HCT116 (cell line): ENCODE results near the gene FAM117A. TPM values are rescaled to one million over a fixed set of nuclear protein-coding genes. Genes with fewer than 3 reads are reported as not detected.

Experiments
- ATAC-seq: fragments of 200-7000 bp; cut with Tn5 transposase; 2 replicates; pipeline ENCODE4 v1.9.1; 2020; ENCODE audit warnings: mild to moderate bottlenecking, moderate library complexity
- BruUV-seq: library from RNA; stranded (reverse); fragments of 400-500 nt; replicated peaks from 2 replicates; lab custom pipeline; 2021; lab: Mats Ljungman, UMichigan
- CTCF ChIA-PET: fragments of 300-600 bp; sonication (Branson Sonifier 250); formaldehyde crosslinking; loops from one replicate; lab custom pipeline; 2021; ENCODE audit warnings: antibody characterized with exemption; lab: Charles Lee
- POLR2A ChIA-PET: fragments of 300-600, 350-600 bp; sonication (Branson Sonifier 250); formaldehyde crosslinking; loops from one replicate; lab custom pipeline; 2021; ENCODE audit warnings: antibody characterized with exemption; lab: Charles Lee
- RAD21 ChIA-PET, 2 experiments: fragments of 300-600 bp; sonication (Branson Sonifier 250); formaldehyde crosslinking; loops; one replicate each; lab custom pipeline; 2023; ENCODE audit warnings: low total read pairs in 2 of 2; ENCODE audit not compliant: uncharacterized antibody in 2 of 2, unreplicated experiment in 2 of 2, low non-redundant PET in 1 of 2; lab: Charles Lee
- DNase-seq: peaks from one replicate; pipeline ENCODE4 v3.0.0-alpha.2; 2010; ENCODE audit warnings: low read depth, low spot score
- H2AFZ ChIP-seq: fragments of 200-600 bp; shearing (Covaris generic), sonication (generic); 2 replicates; pipeline ENCODE4 v1.6.1; 2017; ENCODE audit warnings: low read depth, mixed run types, mixed read lengths, antibody characterized with exemption, low read length; ENCODE audit not compliant: poor library complexity, severe bottlenecking
- H3K27ac ChIP-seq: 2 replicates; pipeline ENCODE4 v1.5.1; 2012; ENCODE audit warnings: low read depth, low read length
- H3K27me3 ChIP-seq: fragments of 200-600 bp; sonication (generic); 2 replicates; pipeline ENCODE4 v1.6.1; 2016; ENCODE audit warnings: mixed run types, low read length, mixed read lengths; ENCODE audit not compliant: insufficient read depth
- H3K36me3 ChIP-seq, 2 experiments: fragments of 200-500 bp in 1 of 2; fragments of 200-600 bp in 1 of 2; sonication (Bioruptor generic) in 1 of 2; sonication (generic) in 1 of 2; 2 replicates each; pipeline versions ENCODE4 v1.5.1 to v1.6.1; 2014 to 2016; ENCODE audit warnings: low read length in 2 of 2, inconsistent platforms in 1 of 2, mixed read lengths in 1 of 2, mixed run types in 1 of 2; ENCODE audit not compliant: insufficient read depth in 2 of 2, control insufficient read depth in 1 of 2
- H3K4me1 ChIP-seq, 2 experiments: fragments of 200-600 bp in 1 of 2; sonication (generic) in 1 of 2; 2 replicates each; pipeline versions ENCODE4 v1.5.1 to v1.6.1; 2012 to 2017; ENCODE audit warnings: low read length in 2 of 2, inconsistent platforms in 1 of 2, mild to moderate bottlenecking in 1 of 2, mixed read lengths in 1 of 2, mixed run types in 1 of 2, moderate library complexity in 1 of 2; ENCODE audit not compliant: insufficient read depth in 2 of 2, control insufficient read depth in 1 of 2
- H3K4me2 ChIP-seq: fragments of 200-600 bp; sonication (generic); 2 replicates; pipeline ENCODE4 v1.6.1; 2017; ENCODE audit warnings: mixed run types, low read length, mixed read lengths
- H3K4me3 ChIP-seq, 2 experiments: fragments of 200-600 bp in 1 of 2; sonication (generic) in 1 of 2; replicated peaks in 1 of 2; 2 replicates each; pipeline ENCODE4 v1.5.1; 2011 to 2016; ENCODE audit warnings: low read length in 2 of 2, control low read depth in 1 of 2, low read depth in 1 of 2, mild to moderate bottlenecking in 1 of 2, mixed read lengths in 1 of 2, mixed run types in 1 of 2
- H3K79me2 ChIP-seq: fragments of 200-600 bp; sonication (generic); 2 replicates; pipeline ENCODE4 v1.6.1; 2017; ENCODE audit warnings: mild to moderate bottlenecking, mixed run types, low read length, moderate library complexity, mixed read lengths; ENCODE audit not compliant: insufficient read depth
- H3K9ac ChIP-seq: fragments of 200-600 bp; sonication (generic); 2 replicates; pipeline ENCODE4 v1.6.1; 2016; ENCODE audit warnings: low read length, mixed read lengths
- H3K9me2 ChIP-seq: fragments of 200-600 bp; sonication (generic), shearing (Covaris generic); 2 replicates; pipeline ENCODE4 v1.6.1; 2017; ENCODE audit warnings: mixed run types, mild to moderate bottlenecking, moderate library complexity; ENCODE audit not compliant: insufficient read depth
- H3K9me3 ChIP-seq, 2 experiments: fragments of 200-500 bp in 1 of 2; fragments of 200-600 bp in 1 of 2; sonication (Bioruptor generic) in 1 of 2; sonication (generic) in 1 of 2; 2 replicates each; pipeline ENCODE4 v1.6.1; 2014 to 2017; ENCODE audit warnings: low read length in 2 of 2, mixed read lengths in 2 of 2, inconsistent platforms in 1 of 2, low read depth in 1 of 2, mild to moderate bottlenecking in 1 of 2, mixed run types in 1 of 2, moderate library complexity in 1 of 2; ENCODE audit not compliant: control insufficient read depth in 1 of 2, insufficient read depth in 1 of 2
- H4K20me1 ChIP-seq: fragments of 200-600 bp; sonication (generic), shearing (Covaris generic); 2 replicates; pipeline ENCODE4 v1.6.1; 2017; ENCODE audit warnings: mixed run types, mild to moderate bottlenecking, moderate library complexity; ENCODE audit not compliant: insufficient read depth
- CBX3 ChIP-seq: IDR thresholded peaks from 2 replicates; pipeline ENCODE4 v1.6.1; 2012; ENCODE audit warnings: low read depth
- ELF1 ChIP-seq: IDR thresholded peaks from 2 replicates; pipeline ENCODE4 v1.6.1; 2012; ENCODE audit warnings: low read depth, borderline replicate concordance
- EZH2phosphoT487 ChIP-seq: fragments of 200-600 bp; IDR thresholded peaks from 2 replicates; pipeline ENCODE4 v1.6.1; 2018; ENCODE audit warnings: antibody characterized with exemption, borderline replicate concordance
- FOSL1 ChIP-seq: IDR thresholded peaks from 2 replicates; pipeline ENCODE4 v1.6.1; 2012; ENCODE audit warnings: low read depth
- REST ChIP-seq: IDR thresholded peaks from 2 replicates; pipeline ENCODE4 v1.6.1; 2012; ENCODE audit warnings: low read depth
- ZBTB33 ChIP-seq: IDR thresholded peaks from 2 replicates; pipeline ENCODE4 v1.6.1; 2011; ENCODE audit warnings: mild to moderate bottlenecking, low read length, moderate library complexity; ENCODE audit not compliant: insufficient replicate concordance; ENCODE audit errors: extremely low read depth
- intact Hi-C: fragments of 100-400 bp; cut with micrococcal nuclease; formaldehyde crosslinking; loops from 2 replicates; pipeline ENCODE4 v1.10.0; 2022
- total RNA-seq: library from RNA; stranded (reverse); gene quantifications from one replicate; pipeline ENCODE4 v1.2.1, GENCODE V29; 2021; ENCODE audit not compliant: unreplicated experiment
- TF ChIP-seq, protein P1 (sequence below): IDR thresholded peaks from 2 replicates; pipeline ENCODE4 v1.6.1; 2012
- TF ChIP-seq, protein P2 (sequence below): IDR thresholded peaks from 2 replicates; pipeline ENCODE4 v1.6.1; 2012
- TF ChIP-seq, protein P3 (sequence below), 3 experiments: fragments of 200-600 bp in 1 of 3; sonication (generic) in 1 of 3; IDR thresholded peaks in 2 of 3; conservative IDR thresholded peaks in 1 of 3; 2 replicates each; pipeline ENCODE4 v1.5.1; 2012 to 2017; ENCODE audit warnings: low read depth in 2 of 3, low read length in 2 of 3, antibody characterized with exemption in 1 of 3, borderline replicate concordance in 1 of 3, control low read depth in 1 of 3, mild to moderate bottlenecking in 1 of 3, mixed read lengths in 1 of 3, mixed run types in 1 of 3, moderate library complexity in 1 of 3; ENCODE audit not compliant: insufficient read depth in 1 of 3

FAM117A gene
- total RNA-seq, 1 experiment from 2014 or later: 12.8 TPM

DNA sequence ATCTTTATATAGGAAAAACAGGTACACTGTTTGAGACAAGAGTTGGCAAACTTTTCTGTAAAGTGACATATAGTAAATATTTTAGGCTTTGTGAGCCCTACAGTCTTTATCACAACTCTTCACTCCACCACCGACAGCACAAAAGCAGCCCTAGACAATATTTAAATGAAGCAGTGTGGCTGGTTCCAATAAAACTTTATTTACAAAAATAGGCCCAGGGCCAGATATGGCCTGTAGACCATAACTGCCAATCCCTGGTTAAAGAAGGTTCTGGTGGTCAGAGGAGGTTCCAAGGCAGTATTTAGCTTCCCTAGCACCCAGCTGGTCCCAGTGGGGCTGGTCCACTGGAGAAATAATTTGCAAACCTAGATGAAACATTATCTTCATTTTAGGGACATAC lies 3.6 kb downstream of the FAM117A start:
- Histone ChIP-seq H3K4me1 (peaks cover 8 to 12% of the 10 kb centered on the region in 2 experiments), H2AFZ (no peak overlapping the region), H3K4me3 (no peak overlapping the region), H3K4me2 (no peak overlapping the region), H4K20me1 (no peaks in the 10 kb centered on the region), H3K79me2 (no peaks in the 10 kb centered on the region), H3K27ac (no peak overlapping the region), H3K9me3 (no peaks in the 10 kb centered on the region), H3K36me3 (no peaks in the 10 kb centered on the region), H3K9ac (no peak overlapping the region), H3K9me2 (no peaks in the 10 kb centered on the region), H3K27me3 (no peaks in the 10 kb centered on the region; the same call in 1 of the 2 replicates)
- TF ChIP-seq EZH2phosphoT487 (no peak), REST (no peak), FOSL1 (no peak), ELF1 (no peak), CBX3 (no peak), ZBTB33 (no peak)
- TF ChIP-seq, protein P1, sequence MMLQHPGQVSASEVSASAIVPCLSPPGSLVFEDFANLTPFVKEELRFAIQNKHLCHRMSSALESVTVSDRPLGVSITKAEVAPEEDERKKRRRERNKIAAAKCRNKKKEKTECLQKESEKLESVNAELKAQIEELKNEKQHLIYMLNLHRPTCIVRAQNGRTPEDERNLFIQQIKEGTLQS: no peak
- TF ChIP-seq, protein P2, sequence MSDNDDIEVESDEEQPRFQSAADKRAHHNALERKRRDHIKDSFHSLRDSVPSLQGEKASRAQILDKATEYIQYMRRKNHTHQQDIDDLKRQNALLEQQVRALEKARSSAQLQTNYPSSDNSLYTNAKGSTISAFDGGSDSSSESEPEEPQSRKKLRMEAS: no peak
- TF ChIP-seq, protein P3, sequence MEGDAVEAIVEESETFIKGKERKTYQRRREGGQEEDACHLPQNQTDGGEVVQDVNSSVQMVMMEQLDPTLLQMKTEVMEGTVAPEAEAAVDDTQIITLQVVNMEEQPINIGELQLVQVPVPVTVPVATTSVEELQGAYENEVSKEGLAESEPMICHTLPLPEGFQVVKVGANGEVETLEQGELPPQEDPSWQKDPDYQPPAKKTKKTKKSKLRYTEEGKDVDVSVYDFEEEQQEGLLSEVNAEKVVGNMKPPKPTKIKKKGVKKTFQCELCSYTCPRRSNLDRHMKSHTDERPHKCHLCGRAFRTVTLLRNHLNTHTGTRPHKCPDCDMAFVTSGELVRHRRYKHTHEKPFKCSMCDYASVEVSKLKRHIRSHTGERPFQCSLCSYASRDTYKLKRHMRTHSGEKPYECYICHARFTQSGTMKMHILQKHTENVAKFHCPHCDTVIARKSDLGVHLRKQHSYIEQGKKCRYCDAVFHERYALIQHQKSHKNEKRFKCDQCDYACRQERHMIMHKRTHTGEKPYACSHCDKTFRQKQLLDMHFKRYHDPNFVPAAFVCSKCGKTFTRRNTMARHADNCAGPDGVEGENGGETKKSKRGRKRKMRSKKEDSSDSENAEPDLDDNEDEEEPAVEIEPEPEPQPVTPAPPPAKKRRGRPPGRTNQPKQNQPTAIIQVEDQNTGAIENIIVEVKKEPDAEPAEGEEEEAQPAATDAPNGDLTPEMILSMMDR (IDR thresholded peaks at IDR 0.05 in 2 of 3, conservative IDR thresholded peaks at IDR 0.05 in 1 of 3; ENCODE audit: borderline replicate concordance in 1 of 3, insufficient read depth in 1 of 3, low read depth in 2 of 3, low read length in 2 of 3): no peak
- ChIA-PET CTCF (no interaction called here), RAD21 (no interaction called here), POLR2A (no interaction called here)
- intact Hi-C loops: no loop called here
- ATAC-seq (no peak), DNase-seq (no peak)
- BruUV-seq: no TSS peak
